Endothelial cell of umbilical vein (primary cell): ENCODE measurements around the gene NHLRC4. TPM values are rescaled to one million over a fixed set of nuclear protein-coding genes. Genes with fewer than 3 reads are reported as not detected.

Source experiments
- BruUV-seq: library from RNA; stranded (reverse); fragments of 400-500 nt; replicated peaks from 2 replicates; lab custom pipeline; 2021; lab: Mats Ljungman, UMichigan
- CTCF ChIA-PET: fragments of 300-600, 350-600 bp; sonication (Branson Sonifier 250); formaldehyde crosslinking; loops from one replicate; lab custom pipeline; 2021; ENCODE audit warnings: antibody characterized with exemption, inconsistent platforms; lab: Charles Lee
- POLR2A ChIA-PET: fragments of 300-600, 350-600 bp; sonication (Branson Sonifier 250); formaldehyde crosslinking; loops from one replicate; lab custom pipeline; 2021; ENCODE audit warnings: antibody characterized with exemption, inconsistent platforms; lab: Charles Lee
- DNase-seq: peaks from one replicate; pipeline ENCODE4 v3.0.0-alpha.2; 2011; ENCODE audit warnings: low read depth, low spot score
- FAIRE-seq: peaks from 2 replicates; lab custom pipeline; 2011; peaks lifted over from hg19 to GRCh38; lab: Jason Lieb, UNC
- H2AFZ ChIP-seq: 2 replicates; pipeline ENCODE4 v1.6.0; 2012; ENCODE audit warnings: low read depth, low read length, control low read depth, inconsistent platforms
- H3K27ac ChIP-seq: 2 replicates; pipeline ENCODE4 v1.5.1; 2011; ENCODE audit warnings: low read depth, mild to moderate bottlenecking, control low read depth, low read length, moderate library complexity; ENCODE audit not compliant: insufficient read depth
- H3K27me3 ChIP-seq, 2 experiments: 2 replicates each; pipeline versions ENCODE4 v1.6.0 to v1.6.1; 2011; ENCODE audit warnings: low read length in 2 of 2, mixed read lengths in 1 of 2; ENCODE audit not compliant: control insufficient read depth in 2 of 2, insufficient read depth in 2 of 2
- H3K36me3 ChIP-seq, 2 experiments: 2 replicates in 1 of 2; 3 replicates in 1 of 2; pipeline ENCODE4 v1.5.1; 2011; ENCODE audit warnings: low read length in 2 of 2, mild to moderate bottlenecking in 1 of 2, moderate library complexity in 1 of 2; ENCODE audit not compliant: control insufficient read depth in 2 of 2, insufficient read depth in 2 of 2; ENCODE audit errors: extremely low read depth in 1 of 2
- H3K4me1 ChIP-seq: 3 replicates; pipeline ENCODE4 v1.5.1; 2011; ENCODE audit warnings: mild to moderate bottlenecking, low read length; ENCODE audit not compliant: control insufficient read depth, insufficient read depth; ENCODE audit errors: extremely low read depth
- H3K4me2 ChIP-seq: 2 replicates; pipeline ENCODE4 v1.6.1; 2011; ENCODE audit warnings: low read length, control low read depth, mixed read lengths; ENCODE audit not compliant: insufficient read depth
- H3K4me3 ChIP-seq, 3 experiments: fragments of 200-600 bp in 1 of 3; sonication (generic), shearing (Covaris generic) in 1 of 3; replicated peaks in 1 of 3; 2 replicates each; pipeline ENCODE4 v1.5.1; 2011 to 2016; ENCODE audit warnings: control low read depth in 3 of 3, low read length in 3 of 3, mild to moderate bottlenecking in 2 of 3, inconsistent platforms in 1 of 3, low read depth in 1 of 3, moderate library complexity in 1 of 3; ENCODE audit not compliant: insufficient read depth in 1 of 3
- H3K79me2 ChIP-seq: 2 replicates; pipeline ENCODE4 v1.6.0; 2012; ENCODE audit warnings: low read length, inconsistent platforms; ENCODE audit not compliant: control insufficient read depth, insufficient read depth
- H3K9ac ChIP-seq: replicated peaks from 2 replicates; pipeline ENCODE3; 2011; ENCODE audit warnings: low read length, control low read depth; ENCODE audit not compliant: insufficient read depth; ENCODE audit errors: extremely low read depth
- H3K9me1 ChIP-seq: replicated peaks from 3 replicates; pipeline ENCODE4 v1.6.0; 2011; ENCODE audit warnings: mild to moderate bottlenecking, low read length; ENCODE audit not compliant: control insufficient read depth, insufficient read depth; ENCODE audit errors: extremely low read depth
- H3K9me3 ChIP-seq: replicated peaks from 2 replicates; pipeline ENCODE4 v1.5.1; 2012; ENCODE audit warnings: low read length, inconsistent platforms; ENCODE audit not compliant: control insufficient read depth, insufficient read depth
- H4K20me1 ChIP-seq: replicated peaks from 2 replicates; pipeline ENCODE3; 2011; ENCODE audit warnings: mild to moderate bottlenecking, low read length; ENCODE audit not compliant: control insufficient read depth, insufficient read depth; ENCODE audit errors: extremely low read depth
- EZH2 ChIP-seq: IDR thresholded peaks from 2 replicates; pipeline ENCODE4 v1.6.1; 2012; ENCODE audit warnings: borderline replicate concordance, low read depth, mild to moderate bottlenecking, moderate library complexity, low read length, inconsistent platforms; ENCODE audit not compliant: severe bottlenecking
- GATA2 ChIP-seq: IDR thresholded peaks from 2 replicates; pipeline ENCODE4 v1.7.0; 2011; ENCODE audit warnings: low read depth, mild to moderate bottlenecking, moderate library complexity, mixed read lengths, low read length; ENCODE audit not compliant: insufficient read length, insufficient read depth
- MYC ChIP-seq: IDR thresholded peaks from one replicate; pipeline ENCODE4 v1.6.1; 2011; ENCODE audit warnings: mild to moderate bottlenecking, low read depth, low read length
- POLR2AphosphoS5 ChIP-seq: IDR thresholded peaks from 2 replicates; pipeline ENCODE4 v1.6.1; 2012; ENCODE audit warnings: low read depth, mild to moderate bottlenecking, control low read depth, low read length, moderate library complexity; ENCODE audit not compliant: insufficient read depth
- dilution Hi-C: fragments of 300-500 bp; cut with MboI; formaldehyde crosslinking; loops from one replicate; pipeline ENCODE4 v1.15.0; 2019; ENCODE audit warnings: low sequenced_read_pairs; ENCODE audit not compliant: extremely low pct_ligation_motif_present
- intact Hi-C: fragments of 100-400 bp; cut with micrococcal nuclease; formaldehyde crosslinking; loops from one replicate; pipeline ENCODE4 v1.10.0; 2022
- polyA plus RNA-seq, 4 experiments: library from polyadenylated mRNA; depleted of rRNA in 3 of 4; stranded (reverse) in 3 of 4; unstranded in 1 of 4; fragments of >200 nt; gene quantifications; 2 replicates each; pipeline versions ENCODE4 v1.2.1 to v1.2.3, GENCODE V29; 2011 to 2012; ENCODE audit warnings: missing spikeins in 1 of 4
- total RNA-seq: library from RNA; stranded (reverse); gene quantifications from 2 replicates; pipeline ENCODE4 v1.2.3, GENCODE V29; 2021
- TF ChIP-seq, protein P1 (sequence below): IDR thresholded peaks from 2 replicates; pipeline ENCODE4 v1.6.1; 2011; ENCODE audit not compliant: insufficient read depth, insufficient read length

NHLRC4 gene
- total and polyA plus RNA-seq, 2 donors (not counting 3 experiments of a cell fraction or from before 2014, with no cell fraction given) = 0.73 to 0.94 TPM

DNA sequence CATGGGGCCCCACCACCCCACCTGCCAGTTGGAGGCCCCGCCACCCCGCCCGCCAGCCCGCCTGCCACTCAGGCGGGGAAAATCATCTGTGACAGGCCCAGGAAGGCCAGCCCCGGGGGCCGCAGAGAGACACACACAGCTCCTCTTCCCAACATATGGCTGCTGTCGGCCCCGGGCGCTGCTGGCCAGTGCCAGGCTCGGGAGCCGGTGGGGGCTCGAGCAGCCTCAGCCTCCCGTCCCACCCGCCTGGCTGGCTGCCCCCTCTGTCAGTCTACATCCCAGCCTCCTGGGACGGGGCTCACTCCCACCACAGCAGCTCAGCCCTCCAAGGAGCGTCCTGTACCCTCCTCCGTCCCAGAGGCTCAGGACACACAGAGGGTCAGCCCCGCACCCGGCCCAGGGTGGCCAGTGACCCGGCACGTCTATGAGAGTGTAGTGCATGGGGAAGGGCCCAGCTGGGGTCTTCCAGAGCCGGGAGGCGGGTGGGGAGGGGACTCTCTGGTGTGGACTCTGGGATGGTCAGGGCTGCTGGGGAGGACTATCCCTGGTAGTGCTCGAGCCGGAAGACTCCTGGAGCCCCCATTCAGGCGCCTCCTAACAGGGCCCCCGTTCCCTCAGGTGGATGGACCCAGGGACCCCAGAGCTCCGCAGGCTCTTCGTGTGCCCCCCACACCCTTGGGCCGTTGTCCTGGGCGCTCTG is 10.2 kb upstream of the NHLRC4 start:
- no peak overlapping the region for H3K4me2 ChIP-seq
- dilution Hi-C loops = no loop called here
- no TSS peak for BruUV-seq
- no peak overlapping the region for H2AFZ ChIP-seq
- no peak overlapping the region for H3K27ac ChIP-seq
- no peak overlapping the region for H3K9ac ChIP-seq
- CTCF ChIA-PET = interaction anchor here (2.8 kb wide), 1 partner anchor 10 kb away, joined by 9 read pairs; the partner anchor contains the start of gene NHLRC4
- POLR2A ChIA-PET = no interaction called here
- H3K36me3 ChIP-seq = peaks cover 0 to 2% of the 10 kb centered on the region in 2 experiments
- H3K27me3 ChIP-seq = peaks cover 12 to 19% of the 10 kb centered on the region in 2 experiments
- TF ChIP-seq EZH2 = no peak
- TF ChIP-seq, protein P1, sequence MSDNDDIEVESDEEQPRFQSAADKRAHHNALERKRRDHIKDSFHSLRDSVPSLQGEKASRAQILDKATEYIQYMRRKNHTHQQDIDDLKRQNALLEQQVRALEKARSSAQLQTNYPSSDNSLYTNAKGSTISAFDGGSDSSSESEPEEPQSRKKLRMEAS = no peak
- H3K4me1 ChIP-seq = peaks cover 6% of the 10 kb centered on the region
- H3K9me3 ChIP-seq = no peaks in the 10 kb centered on the region
- no peaks in the 10 kb centered on the region for H3K9me1 ChIP-seq
- H4K20me1 ChIP-seq = no peaks in the 10 kb centered on the region
- intact Hi-C loops = no loop called here
- DNase-seq (no peak), FAIRE-seq (no peak)
- no peaks in the 10 kb centered on the region for H3K79me2 ChIP-seq
- no peak overlapping the region for H3K4me3 ChIP-seq

DNA sequence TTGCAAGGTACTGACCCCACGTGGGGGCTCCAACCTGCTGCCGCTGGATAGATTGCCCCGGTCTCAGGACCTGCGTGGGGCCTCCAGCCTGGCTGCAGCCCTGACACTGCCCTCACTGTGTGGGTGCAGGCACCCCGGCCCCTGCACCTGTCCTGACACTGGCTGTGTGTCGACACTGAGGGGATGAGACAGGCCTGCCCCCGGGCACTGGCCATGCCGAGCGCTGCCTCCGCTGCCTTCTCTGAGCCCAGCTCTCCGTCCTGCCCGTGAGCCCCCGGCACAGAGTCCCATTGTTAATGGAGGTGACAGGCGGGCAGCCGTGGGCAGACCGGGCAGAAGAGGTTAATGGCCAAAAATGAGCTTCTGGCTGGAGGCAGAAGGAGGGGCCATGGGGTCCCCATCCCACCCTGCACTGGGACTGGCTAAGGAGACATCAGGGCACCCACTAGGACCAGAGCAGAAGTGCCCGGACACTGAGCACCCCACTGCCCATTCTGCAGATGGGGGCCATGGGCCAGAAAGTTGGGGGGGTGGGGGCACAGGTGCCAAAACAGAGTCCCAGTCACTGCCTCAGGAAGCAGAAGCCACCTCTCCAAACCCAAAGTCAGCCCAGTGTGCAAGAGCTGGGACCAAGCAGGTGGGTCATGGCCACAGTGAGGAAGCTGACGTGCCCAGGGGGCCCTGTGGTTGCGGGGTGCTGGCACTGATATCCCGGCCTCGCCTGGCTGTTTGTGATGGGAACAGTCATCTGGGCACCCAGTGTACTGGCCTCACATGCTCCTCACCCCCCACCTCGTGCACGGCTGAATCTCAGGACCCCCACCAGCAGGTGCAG is 9.1 kb upstream of the NHLRC4 start:
- ChIA-PET POLR2A (no interaction called here), CTCF (no interaction called here)
- no TSS peak for BruUV-seq
- peaks cover 0 to 2% of the 10 kb centered on the region in 2 experiments for H3K36me3 ChIP-seq
- H2AFZ ChIP-seq = no peak overlapping the region
- no peak overlapping the region for H3K27ac ChIP-seq
- no peak overlapping the region for H3K9ac ChIP-seq
- H3K27me3 ChIP-seq = peaks cover 14 to 19% of the 10 kb centered on the region in 2 experiments
- peaks cover 6% of the 10 kb centered on the region for H3K4me1 ChIP-seq
- H3K79me2 ChIP-seq = no peaks in the 10 kb centered on the region
- H4K20me1 ChIP-seq = no peaks in the 10 kb centered on the region
- DNase-seq (no peak), FAIRE-seq (no peak)
- dilution Hi-C loops = no loop called here
- H3K4me2 ChIP-seq = no peak overlapping the region
- TF ChIP-seq MYC = no peak
- TF ChIP-seq POLR2AphosphoS5 = no peak
- no peak for TF ChIP-seq GATA2
- no peaks in the 10 kb centered on the region for H3K9me3 ChIP-seq
- H3K4me3 ChIP-seq = no peak overlapping the region
- intact Hi-C loops = no loop called here
- H3K9me1 ChIP-seq = no peaks in the 10 kb centered on the region
